Stimulated activated CD8-positive, alpha-beta memory T cell treated with anti-CD3 and anti-CD28 coated beads, Interleukin-2, amount 100 ng/mL, for 48 hours (primary cell): Measurements from ENCODE around the gene PLEKHA4.
"Not testable (repeated sequence)": the region's sequence is repeated elsewhere in the genome, so short reads cannot be mapped to it uniquely, and the experiment has no call there.

ENCODE experiments used
- DNase-seq, 2 donors: peaks; one replicate each; pipeline ENCODE4 v3.0.0-alpha.2; 2020; ENCODE audit warnings: low read depth in 2 of 2

The PLEKHA4 gene

DNA sequence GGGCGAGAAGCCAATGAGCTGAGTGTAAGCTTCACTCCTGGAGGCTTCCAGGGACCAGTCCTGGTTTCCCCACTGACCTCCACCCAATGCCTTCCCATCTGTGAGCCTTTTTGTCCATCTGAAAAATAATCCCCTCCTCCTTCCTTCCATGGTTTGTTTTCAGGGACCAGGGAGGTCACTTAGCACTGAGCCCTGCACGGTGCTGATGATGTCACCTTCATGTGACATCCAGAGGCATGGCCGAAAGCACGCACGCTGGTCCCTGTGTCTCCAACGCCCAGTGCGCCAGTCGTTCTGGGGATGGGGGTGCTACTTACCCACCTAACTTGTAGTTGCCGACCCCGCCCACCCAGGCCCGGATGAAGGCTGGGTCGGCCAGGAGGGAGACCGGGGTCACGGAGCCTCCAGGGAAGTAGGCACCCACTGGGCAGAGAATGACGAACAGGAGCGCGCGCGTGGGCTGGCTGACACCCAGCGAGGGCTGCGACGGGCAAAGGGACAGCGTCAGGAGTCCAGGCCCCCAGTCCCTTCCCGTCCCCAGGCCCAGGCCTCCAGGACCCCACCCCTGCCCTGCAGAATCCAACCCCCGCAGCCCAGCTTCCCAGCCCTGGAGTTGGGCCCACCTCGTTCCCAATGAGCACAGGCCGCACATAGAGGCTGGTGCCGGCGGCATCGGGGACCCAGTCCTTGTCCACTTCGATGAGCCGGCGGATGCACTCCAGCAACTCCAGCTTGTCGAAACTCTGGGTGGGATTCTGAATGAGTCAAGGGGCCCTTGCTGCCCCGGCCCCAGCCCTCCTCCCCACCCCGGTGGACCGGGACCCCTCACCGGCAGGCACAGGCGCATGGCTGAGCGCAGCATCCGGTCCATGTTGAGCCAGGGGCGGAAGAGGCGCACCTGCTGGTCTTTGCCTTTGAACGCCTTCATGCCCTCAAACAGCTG lies 68.8 kb downstream of the PLEKHA4 start:
- DNase-seq: no peak

- DNase-seq: no peak
These were observed 69.5 kb downstream of the PLEKHA4 start for GRCh38 chr19:48798937-48799336.

DNA sequence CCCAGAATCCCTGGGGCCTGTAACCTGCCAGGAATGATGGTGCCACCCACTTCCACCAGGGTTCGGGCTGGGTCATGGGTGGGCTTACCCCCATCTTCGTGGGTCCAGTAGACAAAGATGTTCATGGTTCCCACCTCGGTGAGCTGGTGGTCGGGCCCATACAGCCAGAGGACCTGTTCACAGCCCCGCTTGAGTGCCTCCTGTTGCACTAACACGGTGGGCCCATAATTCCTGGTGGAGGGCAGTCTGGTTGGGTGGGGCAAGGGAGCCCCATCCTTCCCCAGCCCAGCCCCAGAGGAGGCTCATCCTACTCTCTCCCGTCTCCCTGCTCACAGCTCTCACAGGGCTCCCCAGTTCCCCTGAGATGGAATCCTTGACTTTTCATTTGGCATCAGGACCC lies 71.3 kb downstream of the PLEKHA4 start:
- no peak for DNase-seq

- DNase-seq: no peak
These were observed 71.9 kb downstream of the PLEKHA4 start for GRCh38 chr19:48796298-48797083.

DNA sequence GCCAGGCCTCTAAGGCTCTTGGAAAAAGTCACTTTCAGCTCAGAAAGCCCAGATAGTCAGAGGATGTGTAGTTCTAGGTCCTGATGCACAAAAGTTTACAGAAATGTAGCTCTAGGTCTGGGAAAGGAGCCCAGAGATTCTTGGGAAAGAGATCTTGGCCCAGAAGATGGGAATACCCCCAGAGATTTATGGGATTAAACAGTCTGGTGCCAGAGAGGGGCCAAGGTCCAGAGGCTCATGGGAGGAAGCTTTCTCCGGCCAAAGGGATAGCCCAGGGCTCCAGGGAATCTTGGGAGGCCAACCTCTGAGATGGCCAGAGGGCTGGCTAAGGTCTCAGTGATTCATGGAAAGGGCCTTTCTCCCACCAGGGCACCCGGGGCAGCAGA lies 72.7 kb downstream of the PLEKHA4 start:
- no peak for DNase-seq

DNA sequence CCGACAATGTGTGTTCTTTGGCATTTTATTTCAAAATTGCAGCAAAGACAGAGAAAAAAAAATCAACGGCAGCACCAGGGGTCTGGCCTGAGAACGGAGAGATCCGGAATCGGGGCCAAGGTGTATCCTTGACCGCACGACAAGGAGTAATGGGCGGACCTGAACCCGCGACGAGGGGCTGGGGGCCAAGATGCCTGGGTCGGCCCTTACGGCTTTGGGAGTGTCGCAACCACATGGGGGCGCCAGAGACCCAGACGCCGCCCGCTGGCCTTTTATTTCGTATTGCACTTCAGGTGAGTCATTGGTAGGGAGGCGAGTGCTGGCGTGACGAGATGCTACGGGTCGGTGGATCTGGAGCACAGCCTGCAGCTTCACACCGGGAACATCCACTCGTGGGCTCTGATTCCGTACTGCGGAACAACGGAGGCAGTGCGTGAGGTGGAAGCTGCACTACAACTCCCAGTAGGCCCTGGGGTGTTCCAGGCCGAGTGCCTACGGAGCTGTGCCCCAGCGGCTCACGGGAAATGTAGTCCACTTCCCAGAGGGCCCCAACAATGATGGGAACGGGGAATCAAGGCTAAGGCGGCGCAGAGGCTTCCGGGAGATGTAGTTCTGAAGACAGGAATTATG lies 73.2 kb downstream of the PLEKHA4 start:
- peak; percentile 71 to 80 for DNase-seq

DNA sequence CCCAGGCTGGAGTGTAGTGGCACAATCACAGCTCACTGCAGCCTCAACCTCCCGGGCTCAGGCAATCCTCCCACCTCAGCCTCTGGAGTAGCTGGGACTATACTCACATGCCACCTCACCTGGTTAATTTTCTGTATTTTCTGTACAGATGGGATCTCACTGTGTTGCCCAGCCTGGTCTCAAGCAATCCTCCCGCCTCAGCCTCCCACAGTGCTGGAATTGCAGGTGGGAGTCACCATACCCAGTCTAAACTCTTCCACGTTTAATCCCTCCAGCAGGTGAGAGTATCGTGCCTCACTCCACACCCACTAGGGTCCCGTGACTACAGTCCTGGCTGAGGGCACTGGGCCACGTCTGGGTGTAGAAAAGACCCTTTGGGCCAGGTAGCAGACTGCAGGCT lies 74.1 kb downstream of the PLEKHA4 start:
- DNase-seq: no peak

DNA sequence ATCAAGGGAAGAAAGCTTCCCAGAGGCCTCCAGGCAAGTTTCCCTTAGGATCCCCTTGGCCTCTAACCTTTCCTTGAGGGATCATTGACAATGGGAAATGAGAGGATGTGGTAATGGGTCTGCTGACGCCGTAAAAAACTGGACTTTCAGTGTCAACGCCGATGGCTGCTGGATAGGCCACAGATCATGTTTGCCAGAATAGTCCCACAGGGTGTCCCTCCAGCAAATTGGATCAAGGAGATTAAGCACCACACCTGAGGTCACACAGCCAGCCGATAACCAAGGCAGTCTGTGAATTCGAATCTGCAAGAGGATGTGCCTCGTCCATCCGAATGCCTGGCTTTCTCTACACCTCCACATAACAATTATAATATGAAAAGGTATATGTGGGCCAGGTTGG lies 75.1 kb downstream of the PLEKHA4 start:
- no peak for DNase-seq

GRCh38 chr19:48787331-48787730 lies 81.1 kb downstream of the PLEKHA4 start:
- DNase-seq: not testable (repeated sequence)
